Ishikawa (cell line): ENCODE results near the gene LUZP2.

Experiments used
- CEBPB ChIP-seq: IDR thresholded peaks from 2 replicates; pipeline ENCODE4 v1.6.1; 2012
- CREB1 ChIP-seq: IDR thresholded peaks from 2 replicates; pipeline ENCODE4 v1.6.1; 2012; ENCODE audit warnings: low read depth
- EGR1 ChIP-seq: IDR thresholded peaks from 2 replicates; pipeline ENCODE4 v1.6.1; 2012
- EP300 ChIP-seq: IDR thresholded peaks from 2 replicates; pipeline ENCODE4 v1.6.1; 2012; ENCODE audit warnings: borderline replicate concordance
- FOXM1 ChIP-seq: IDR thresholded peaks from 2 replicates; pipeline ENCODE4 v1.6.1; 2012; ENCODE audit warnings: low read depth, borderline replicate concordance
- NFIC ChIP-seq: IDR thresholded peaks from 2 replicates; pipeline ENCODE4 v1.6.1; 2012
- RAD21 ChIP-seq: IDR thresholded peaks from 2 replicates; pipeline ENCODE4 v1.6.1; 2012; ENCODE audit warnings: low read depth
- TAF1 ChIP-seq: IDR thresholded peaks from 2 replicates; pipeline ENCODE4 v1.6.1; 2012; ENCODE audit warnings: low read depth, mild to moderate bottlenecking
- TCF12 ChIP-seq: IDR thresholded peaks from 2 replicates; pipeline ENCODE4 v1.6.1; 2012; ENCODE audit warnings: low read depth
- TEAD4 ChIP-seq: IDR thresholded peaks from 2 replicates; pipeline ENCODE4 v1.6.1; 2012
- YY1 ChIP-seq: IDR thresholded peaks from 2 replicates; pipeline ENCODE4 v1.6.1; 2012; ENCODE audit warnings: low read depth
- ZBTB7A ChIP-seq: IDR thresholded peaks from 2 replicates; pipeline ENCODE4 v1.6.1; 2012; ENCODE audit warnings: low read depth
- TF ChIP-seq, protein P1 (sequence below): IDR thresholded peaks from 2 replicates; pipeline ENCODE4 v1.6.1; 2012
- TF ChIP-seq, protein P2 (sequence below): IDR thresholded peaks from 2 replicates; pipeline ENCODE4 v1.6.1; 2012; ENCODE audit warnings: low read depth, mild to moderate bottlenecking
- TF ChIP-seq, protein P3 (sequence below): IDR thresholded peaks from 2 replicates; pipeline ENCODE4 v1.6.1; 2012

LUZP2 gene

DNA sequence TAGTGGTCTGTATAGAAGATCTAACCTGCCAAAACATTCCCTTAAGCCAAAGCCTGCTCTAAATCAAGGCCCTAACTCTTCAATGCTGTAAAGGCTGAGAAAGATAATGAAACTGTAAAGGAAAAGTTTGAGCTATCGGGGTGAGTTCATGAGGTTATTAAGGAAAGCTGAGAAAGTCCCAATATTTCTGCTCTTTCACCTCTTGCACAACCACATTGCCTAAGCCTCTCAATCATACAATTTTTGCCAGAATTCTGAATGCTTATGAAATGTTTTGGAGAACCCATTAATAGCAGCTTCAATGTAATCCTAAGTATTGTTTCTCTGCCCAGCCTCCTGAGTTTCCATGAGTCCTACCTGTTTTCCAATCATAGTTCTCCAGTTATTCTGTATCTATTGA is 373.2 kb downstream of the LUZP2 start:
- TF ChIP-seq YY1 (no peak), ZBTB7A (no peak), EP300 (no peak), TAF1 (no peak), NFIC (no peak)
- TF ChIP-seq, protein P1, sequence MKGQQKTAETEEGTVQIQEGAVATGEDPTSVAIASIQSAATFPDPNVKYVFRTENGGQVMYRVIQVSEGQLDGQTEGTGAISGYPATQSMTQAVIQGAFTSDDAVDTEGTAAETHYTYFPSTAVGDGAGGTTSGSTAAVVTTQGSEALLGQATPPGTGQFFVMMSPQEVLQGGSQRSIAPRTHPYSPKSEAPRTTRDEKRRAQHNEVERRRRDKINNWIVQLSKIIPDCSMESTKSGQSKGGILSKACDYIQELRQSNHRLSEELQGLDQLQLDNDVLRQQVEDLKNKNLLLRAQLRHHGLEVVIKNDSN = no peak
- TF ChIP-seq, protein P2, sequence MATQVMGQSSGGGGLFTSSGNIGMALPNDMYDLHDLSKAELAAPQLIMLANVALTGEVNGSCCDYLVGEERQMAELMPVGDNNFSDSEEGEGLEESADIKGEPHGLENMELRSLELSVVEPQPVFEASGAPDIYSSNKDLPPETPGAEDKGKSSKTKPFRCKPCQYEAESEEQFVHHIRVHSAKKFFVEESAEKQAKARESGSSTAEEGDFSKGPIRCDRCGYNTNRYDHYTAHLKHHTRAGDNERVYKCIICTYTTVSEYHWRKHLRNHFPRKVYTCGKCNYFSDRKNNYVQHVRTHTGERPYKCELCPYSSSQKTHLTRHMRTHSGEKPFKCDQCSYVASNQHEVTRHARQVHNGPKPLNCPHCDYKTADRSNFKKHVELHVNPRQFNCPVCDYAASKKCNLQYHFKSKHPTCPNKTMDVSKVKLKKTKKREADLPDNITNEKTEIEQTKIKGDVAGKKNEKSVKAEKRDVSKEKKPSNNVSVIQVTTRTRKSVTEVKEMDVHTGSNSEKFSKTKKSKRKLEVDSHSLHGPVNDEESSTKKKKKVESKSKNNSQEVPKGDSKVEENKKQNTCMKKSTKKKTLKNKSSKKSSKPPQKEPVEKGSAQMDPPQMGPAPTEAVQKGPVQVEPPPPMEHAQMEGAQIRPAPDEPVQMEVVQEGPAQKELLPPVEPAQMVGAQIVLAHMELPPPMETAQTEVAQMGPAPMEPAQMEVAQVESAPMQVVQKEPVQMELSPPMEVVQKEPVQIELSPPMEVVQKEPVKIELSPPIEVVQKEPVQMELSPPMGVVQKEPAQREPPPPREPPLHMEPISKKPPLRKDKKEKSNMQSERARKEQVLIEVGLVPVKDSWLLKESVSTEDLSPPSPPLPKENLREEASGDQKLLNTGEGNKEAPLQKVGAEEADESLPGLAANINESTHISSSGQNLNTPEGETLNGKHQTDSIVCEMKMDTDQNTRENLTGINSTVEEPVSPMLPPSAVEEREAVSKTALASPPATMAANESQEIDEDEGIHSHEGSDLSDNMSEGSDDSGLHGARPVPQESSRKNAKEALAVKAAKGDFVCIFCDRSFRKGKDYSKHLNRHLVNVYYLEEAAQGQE = no peak
- TF ChIP-seq, protein P3, sequence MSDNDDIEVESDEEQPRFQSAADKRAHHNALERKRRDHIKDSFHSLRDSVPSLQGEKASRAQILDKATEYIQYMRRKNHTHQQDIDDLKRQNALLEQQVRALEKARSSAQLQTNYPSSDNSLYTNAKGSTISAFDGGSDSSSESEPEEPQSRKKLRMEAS = no peak

DNA sequence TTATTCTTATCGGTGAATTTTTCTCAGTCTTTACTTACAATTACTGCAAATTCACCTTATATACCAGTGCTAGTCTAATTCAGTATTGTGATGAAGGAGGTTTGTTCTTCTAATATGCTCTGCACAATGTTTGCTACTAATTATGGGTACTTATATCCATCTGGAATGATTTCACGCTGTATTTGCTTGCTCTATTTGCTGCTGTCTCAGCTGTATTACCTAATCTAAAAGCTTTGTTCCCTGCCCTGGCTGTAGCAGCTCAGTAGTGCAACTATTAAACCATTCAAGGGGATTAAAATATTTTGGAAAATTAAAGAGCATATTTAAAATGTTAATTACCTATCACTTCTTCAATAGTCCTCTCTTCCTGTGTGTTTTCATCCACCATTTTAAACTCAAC is 375.3 kb downstream of the LUZP2 start:
- TF ChIP-seq FOXM1 = no peak
- no peak for TF ChIP-seq TAF1
- no peak for TF ChIP-seq TEAD4

DNA sequence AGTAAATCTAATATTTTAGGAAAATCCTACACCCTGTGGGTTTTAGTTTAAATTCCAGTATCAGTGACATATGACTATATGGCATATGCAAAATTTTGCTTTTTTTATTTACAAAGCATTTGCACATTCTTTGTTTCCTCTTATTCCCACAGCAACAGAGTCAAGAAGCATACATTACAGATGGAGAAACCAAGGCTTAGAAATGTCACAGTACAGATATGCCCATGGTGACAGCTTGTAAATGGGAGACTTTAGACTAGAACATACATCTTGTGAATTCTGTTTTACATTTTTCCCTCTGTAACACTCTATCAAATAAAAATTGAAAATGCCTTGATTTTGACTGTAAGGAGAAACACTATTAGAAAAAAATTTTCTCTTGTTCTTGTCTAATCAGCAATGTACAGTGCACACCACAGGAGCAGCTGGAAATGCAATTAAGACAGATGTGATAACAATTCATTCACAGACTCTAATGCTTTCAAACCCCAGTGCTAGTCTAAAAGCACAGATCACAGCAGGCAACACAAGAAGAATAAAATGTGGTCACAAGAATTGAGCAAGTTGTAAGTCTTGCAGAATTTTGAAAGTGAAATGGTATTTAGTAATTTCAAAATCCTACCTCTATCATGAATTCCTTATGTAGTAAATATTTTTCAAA is 375.9 kb downstream of the LUZP2 start:
- TF ChIP-seq, protein P3 = no peak
- TF ChIP-seq EGR1 (no peak), EP300 (no peak), YY1 (no peak), CEBPB (no peak), FOXM1 (no peak), NFIC (no peak), CREB1 (no peak), RAD21 (no peak), ZBTB7A (no peak), TAF1 (no peak), TCF12 (no peak), TEAD4 (no peak)
- TF ChIP-seq, protein P1 = no peak
- TF ChIP-seq, protein P2 = no peak

DNA sequence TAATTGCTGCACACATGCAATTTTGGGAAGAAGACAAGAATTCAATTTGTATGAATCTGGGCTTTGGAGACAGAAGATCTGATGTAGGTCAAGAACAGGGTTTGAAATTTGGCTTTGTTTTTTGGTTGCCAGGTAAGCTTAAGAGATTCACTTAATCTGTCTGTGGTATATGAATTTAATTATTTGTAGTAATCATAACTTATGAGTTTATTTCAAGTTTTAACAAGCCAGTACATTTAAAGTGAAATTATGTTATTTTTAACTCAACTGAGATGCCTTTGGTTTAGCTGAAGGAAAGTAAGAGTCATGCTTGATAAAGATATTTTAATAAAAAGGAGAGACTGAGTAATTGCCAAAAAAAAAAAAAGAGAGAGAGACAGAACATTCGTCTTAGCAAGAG is 384.1 kb downstream of the LUZP2 start:
- TF ChIP-seq ZBTB7A (no peak), NFIC (no peak), YY1 (no peak), CEBPB (no peak), TEAD4 (no peak), FOXM1 (no peak), RAD21 (no peak), CREB1 (no peak), EP300 (no peak), TCF12 (no peak), TAF1 (no peak)
- TF ChIP-seq, protein P1 = no peak
- TF ChIP-seq, protein P2 = no peak
- TF ChIP-seq, protein P3 = no peak
